HG02938 (cell line): ENCODE results near the gene ATP11A.

Experiments used
- ATAC-seq: cut with Tn5 transposase; IDR thresholded peaks from one replicate; pipeline ENCODE4 v1.9.1; 2021; ENCODE audit warnings: mild to moderate bottlenecking, moderate library complexity; ENCODE audit not compliant: unreplicated experiment

Gene ATP11A

DNA sequence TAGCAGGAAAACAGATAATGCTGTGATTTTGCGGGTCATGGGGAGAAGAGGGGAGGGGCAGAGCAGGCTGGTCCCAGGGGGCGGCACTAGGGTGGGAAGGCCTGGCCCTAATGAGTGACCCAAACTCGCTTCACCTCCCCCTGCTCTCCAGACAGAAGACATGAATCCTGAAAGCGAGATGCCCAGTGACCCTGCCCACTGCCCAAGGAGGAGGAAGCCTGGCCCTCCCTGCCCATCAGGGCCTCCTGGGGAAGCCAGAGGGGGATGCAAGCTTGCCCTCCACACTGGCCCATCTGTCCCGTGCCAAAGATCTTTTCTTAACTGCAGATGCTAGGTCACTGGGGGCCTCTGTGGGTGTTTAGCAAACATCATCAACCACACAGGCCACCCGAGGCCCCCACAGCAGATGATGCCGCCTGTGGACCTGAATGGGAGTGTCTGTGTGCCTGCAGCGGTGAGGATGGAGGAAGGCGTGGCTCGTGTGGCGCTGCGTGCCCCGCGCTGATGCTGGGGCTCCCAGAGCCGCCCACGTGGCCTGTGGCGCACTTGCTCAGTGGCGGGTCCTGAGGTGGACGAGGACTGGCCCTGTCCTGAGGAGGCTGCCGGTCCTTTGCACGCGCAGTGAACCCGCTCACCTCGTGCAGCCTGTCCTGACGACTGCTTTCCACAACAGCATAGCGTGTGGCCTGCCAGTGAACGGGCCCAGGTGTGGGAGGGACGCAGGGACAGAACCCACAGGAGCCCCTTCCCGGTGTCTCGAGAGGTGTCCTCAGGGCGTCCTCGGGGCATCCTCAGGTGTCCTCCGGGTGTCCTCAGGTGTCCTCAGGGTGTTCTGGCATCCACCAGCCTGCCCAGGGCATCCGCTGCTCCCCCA is 198.6 kb downstream of the ATP11A start:
- no peak for ATAC-seq

DNA sequence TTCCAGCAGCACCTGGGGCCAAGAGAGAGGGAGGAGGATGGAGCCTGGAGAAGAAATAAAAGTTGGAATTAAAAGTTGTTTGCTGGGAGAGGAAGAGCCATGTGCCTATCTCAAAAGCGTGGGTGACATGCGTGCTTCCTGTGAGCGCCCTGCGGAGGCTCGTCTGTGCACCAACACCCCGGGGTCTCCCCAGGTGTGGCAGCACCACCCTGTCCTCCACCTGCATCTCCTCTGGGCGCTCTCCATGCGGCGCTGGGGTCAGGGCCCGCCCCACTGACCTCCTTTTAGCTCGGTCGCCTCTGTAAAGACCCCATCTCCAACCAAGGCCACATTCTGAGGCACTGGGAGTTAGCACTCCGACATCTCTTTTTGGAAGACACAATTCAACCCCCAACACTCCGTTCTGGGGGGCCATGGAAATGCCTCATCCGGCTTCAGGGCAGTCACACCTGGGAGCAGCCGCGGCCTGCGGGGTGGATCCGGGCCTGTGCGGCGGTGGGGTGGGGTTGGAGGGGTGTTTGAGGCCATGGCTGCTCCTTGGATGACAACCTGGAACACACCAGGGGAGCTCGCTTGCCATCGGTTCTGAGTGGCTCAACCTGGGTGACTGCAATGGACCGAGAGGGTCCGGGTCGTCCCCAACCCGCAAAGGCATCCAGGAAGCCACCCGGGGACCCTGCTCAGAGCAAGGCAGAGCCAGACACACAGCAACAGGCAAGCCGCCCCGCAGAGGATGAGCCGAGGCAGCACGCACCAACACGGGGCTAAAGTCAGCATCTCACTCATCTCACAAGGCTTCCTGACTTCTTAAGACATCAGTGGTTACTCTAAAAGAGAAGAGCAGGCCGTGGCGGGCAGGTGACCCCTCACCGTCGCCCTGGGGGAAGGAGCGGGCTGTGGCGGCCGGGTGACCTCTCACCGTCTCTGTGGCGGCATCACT is 199.8 kb downstream of the ATP11A start:
- ATAC-seq, result no peak

DNA sequence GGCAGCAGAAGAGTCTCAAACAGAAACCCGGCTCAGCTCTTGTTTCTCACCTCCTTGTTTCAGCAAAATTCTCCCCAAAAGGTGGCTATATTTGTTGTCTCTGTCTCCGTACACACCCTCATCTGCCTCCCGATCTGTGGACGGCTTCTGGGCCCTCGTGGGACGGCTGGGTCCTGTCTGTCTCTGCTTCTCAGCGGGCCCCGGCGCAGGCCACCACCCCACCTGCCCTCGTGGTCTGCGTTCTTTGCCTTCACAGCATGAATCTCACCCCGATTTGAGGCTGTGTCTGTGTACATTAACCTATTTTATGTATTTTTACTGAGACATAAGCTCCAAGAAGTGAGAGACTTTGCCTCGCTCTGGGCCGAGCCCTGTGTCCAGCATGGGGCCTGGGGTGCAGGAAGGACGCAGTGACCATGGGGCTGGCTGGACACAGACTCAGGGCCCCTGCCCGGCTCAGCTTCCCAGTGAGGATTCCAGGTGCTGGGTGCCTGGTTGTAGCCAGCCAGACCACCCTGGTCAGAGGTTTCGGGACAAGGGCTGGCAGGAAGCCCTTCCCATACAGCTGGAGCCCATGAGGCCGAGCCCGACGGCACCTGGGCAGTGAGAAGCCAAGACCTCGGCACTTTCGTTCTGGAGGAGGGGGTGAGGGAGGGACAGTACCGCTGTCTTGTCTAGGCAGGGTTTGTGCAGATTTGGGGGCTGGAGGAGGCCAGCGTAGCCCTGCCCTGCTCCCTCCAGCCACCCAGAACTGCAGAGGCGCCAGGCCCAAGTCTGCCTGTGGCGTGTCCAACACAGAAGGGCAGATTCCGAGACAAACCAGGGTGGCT is 200.7 kb downstream of the ATP11A start:
- no peak for ATAC-seq

DNA sequence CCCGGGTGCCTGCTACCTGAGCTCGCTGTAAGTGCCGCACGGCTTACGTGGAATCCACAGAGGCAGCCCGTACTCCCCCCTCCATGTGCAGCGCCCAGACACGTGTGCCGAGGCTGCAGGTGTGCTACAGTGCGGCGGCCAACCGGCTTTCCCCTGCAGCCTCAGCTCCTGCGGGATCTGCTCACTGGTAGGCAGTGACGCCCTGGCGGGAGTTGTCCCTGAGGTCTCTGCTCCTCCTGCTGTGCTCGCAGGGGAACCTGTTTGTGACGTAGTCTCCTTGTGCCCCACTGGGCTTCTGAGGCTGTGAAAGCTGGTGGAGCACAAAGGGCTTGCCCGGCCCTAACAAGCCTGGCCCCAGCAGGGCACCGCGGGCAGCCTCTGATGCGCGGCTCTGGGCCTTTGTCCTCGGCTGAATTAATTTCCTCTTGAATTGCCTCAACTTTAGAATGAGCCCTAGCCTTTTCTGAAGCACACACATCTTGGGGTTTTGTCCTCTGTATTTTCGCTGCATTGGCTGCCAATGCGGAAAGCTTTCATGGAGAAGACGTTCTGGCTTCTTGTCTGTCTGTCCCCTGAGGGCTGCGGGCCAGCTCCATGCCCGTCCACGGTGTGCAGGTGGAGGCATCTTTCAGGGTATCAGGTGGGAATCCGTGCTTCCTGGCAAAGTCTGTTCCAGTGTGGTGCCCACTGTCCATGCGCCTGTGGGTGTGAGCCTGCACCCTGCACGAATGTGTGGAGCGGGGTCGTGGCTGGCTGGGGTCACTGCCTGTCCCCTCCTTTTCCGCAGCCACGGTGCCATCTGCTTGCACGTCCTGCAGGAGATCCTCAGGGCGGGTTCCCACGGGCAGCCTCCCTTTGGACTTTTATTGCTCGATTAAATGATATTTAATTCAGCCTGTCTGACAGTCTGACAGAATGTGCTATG is 201.9 kb downstream of the ATP11A start:
- no peak for ATAC-seq

DNA sequence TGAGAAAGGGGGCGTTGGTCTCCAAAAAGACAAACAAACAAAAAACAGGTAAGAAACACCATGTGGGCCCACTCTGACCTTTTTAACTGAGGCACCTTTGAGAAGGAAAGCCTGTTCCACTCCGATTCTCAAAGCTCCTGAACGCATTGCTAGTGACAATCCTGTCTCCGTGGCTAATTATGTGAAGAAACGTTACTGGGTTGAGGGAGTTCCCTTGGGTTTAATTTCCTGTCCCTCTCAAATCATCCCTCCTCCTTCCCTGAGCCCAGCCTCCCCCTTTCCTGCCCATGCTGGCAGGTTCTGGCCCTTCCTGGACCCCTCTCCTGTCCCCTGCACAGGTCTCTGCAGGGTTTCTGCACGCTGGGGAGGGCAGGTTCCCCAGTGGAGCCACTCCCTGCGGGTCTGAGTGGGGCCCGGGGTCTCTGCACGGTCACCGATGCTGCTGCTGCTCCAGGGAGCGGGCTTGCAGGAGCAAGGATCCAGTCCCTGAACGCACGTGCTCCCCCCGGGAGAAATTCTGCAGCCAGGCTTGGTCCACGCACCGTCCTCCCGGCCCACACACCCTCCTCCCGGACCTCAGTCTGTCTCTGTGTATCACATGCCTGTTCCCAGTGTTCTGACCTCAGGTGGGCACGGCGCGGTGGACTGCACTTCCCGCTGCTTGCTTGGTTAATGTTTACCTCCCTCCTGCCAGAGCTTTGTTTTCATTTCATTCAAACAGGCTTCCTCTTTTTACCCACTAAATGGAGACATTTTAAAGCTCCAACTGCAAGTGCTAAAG is 202.8 kb downstream of the ATP11A start:
- no peak for ATAC-seq

DNA sequence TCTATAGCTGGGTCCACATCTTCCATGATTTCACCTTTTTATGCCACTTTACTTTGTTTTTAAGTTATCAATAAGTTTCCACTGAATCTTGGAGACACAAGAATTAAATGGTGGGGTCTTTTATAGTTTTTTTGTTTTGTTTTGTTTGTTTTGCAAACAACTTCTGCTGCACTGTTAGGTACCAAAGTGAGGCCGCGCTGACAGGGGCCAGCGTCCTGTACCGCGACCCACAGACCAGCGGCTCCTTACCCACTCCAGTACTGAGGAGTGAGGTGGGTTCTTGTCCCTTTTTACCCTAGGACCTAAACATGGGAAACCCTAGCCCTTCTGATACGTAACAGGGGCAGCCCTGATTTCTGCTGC is 203.3 kb downstream of the ATP11A start:
- no peak for ATAC-seq

DNA sequence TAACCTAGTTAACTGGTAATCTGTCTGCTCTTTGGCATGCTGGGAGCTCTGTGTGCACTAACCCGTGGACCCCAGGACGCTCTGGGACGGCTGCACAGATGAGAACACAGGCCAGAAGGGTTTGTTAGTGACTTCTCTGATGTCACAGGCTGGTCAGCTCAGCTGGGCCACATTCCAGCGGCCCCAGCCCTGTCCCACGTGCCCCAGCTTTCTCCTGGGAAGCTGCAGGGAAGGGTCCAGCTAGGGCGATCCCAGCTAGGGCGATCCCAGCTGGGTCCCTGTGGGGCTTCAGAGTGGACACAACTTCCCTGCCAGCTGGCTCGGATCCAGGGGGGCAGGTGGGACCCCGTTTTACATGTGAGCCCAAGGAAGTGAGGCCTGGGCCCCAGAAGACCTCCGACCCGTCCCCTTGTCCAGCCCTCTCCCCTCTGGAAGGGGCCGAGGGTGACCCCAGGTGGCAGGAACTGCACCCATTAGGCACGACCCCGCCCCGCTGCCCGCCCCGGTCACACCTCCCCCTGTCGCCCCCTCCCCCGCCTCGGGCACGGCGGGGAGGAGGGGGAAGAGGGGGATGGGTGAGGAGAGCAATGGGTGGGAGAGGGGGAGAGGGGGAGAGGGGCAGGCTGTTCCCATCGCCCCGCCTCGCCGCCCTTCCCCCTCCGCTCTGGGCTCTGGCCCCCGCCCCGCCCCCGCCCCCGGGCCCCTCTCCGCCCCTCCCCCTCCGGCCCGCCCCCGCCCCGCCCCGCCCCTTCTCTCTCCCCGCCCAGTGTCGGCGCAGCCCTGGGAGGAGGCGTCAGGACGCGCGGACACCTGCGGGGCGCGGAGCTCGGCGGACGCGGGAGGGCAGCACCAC is 204.0 kb downstream of the ATP11A start:
- ATAC-seq, result no peak

DNA sequence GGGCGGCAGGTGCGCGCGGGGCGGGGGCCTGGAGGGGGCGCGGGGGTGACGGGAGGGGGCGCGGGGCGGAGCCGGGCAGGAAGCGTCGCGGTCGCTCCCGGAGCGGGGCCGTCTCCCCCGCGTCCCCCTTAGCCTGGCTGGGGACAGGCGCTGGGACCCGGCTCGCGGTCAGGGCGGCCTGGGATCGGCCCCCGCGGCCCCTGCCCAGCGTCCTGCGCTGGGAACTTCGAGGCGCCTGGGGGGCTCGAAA is 204.5 kb downstream of the ATP11A start:
- no peak for ATAC-seq

DNA sequence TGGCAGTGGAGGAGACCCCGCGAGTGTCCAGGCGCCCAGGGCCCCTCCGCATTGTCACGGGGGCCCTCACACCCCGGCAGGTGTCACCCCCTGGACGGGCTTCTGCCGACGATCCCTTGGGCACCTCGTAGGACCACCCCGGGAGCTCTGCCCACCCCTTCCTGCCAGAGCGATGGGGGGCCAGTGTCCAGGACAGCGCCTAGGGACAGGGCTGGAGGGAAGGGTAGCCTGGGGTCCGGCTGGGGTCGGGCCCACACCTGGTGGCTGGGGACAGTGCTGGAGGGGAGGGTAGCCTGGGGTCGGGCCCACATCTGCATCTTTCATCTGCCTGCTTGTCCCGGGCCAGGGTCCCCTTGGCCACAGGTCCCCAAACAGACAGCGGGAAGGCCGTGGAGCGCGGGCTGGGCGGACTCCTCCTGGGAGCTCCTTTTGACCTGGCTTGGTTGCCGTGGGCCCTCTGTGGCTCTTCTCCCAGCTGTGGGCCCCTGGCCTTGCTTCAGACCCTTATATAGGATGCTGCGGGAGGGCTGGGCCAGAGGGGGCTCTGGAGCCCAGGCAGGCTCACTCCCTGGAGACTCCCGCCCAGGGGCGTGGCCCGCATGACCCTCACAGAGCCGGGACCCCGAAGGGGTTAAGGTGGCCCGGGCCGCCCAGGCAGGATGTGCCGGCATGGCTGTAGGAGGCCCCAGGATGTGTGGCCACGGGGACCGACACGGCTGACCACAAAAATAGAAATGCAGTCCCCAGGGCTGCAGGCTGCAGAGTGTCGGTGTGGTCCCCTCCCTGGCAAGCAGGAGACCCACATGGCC is 205.0 kb downstream of the ATP11A start:
- ATAC-seq, result no peak

DNA sequence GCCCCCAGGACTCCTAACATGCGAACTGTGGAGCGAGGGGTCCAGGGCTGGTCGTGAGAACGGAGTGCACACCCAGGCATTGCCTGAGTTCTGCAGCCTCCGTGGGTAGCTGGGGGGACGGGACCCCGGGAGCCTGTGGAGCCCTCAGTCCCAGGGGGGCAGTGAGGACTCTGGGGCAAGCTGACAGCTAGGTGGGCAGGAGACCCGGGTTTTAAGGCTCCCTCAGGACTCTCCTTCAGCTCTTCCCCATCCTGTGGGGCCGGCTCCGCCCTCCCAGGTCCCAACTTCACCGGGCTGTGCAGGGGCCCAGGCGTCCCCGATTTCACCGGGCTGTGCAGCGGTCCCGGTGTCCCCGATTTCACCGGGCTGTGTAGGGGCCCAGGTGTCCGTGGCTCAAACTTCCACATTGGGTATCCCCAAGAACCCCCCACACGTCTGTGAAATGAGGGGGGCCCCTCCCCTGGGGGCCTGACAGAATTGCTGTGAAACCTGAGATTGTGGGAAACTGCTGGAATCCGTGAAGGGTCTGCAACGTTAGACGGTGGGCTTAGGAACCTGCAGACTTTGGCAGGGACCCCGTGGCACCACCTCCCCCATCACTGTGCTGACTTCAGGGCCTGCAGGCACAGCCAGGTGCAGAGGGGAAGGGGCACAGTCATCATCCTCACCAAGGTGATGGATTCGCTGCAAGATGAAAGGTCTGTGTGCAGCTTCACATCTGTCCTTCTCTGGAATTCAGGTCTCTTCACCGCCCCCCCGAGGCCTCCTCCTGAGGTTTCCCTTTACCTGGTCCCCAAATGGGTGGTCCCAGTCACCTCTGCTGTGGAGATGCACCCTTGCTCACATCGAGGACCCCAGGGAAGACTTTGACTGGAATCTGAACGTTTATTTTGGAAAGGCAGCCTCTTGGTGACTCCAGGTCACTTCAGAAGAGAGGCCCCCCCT is 206.0 kb downstream of the ATP11A start:
- ATAC-seq, result no peak

DNA sequence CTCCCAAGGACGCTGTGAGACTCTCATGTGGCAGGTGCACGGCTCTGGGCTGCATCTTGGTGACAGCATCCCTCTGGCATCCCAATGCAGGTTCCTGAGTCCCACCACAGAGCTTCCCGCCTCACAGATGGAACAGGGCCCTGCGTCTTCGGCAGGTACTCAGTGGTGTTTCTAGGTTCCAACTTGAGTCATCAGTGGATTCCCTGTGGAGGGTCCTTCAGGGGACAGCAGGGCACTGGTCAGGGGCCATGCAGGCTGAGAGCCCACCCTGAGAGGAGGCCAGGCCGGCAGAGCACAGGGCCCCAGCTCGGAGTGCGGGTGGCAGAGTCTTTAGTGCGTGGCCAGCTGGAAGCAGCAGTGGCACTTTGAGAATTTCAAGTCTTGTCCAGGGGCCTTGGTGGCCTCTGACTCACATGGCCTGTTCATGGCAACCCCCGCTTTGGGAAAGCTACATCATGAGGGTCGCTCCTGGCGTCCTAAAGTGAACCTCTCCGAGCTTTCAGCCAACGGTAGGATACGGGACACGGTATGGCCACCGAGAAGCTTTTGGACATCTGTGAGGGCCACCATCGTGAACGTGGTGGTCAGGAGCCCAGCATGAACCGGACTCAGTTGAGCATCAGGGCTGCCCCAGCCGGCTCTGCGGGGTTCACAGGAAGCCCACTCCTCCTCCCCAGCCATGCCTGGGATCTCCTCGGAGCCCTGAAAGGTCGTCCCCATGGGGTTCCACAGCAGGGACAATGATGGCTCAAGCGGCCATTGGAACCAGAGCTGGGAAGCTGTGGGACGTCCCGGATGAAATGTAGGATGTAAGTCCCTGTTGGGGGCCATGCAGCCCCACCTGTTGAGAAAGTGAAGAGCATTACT is 207.1 kb downstream of the ATP11A start:
- ATAC-seq, result no peak

DNA sequence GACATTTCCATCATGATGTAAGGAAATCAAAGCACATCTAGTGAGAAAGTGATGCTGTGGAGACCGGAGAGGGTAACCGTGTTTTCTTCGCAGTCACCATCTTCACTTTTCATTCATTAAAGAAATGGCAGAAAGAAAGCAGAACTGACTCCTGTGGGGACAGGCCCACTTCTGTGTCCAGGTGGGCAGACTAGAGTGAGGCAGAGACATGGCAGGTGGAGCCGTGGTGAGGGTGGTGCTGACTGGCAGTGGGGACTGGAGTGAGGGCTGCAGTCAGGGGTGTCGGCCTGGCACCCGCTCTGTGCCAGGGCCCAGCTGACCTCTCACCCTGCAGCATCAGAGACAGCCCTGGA is 207.7 kb downstream of the ATP11A start:
- ATAC-seq, result no peak

DNA sequence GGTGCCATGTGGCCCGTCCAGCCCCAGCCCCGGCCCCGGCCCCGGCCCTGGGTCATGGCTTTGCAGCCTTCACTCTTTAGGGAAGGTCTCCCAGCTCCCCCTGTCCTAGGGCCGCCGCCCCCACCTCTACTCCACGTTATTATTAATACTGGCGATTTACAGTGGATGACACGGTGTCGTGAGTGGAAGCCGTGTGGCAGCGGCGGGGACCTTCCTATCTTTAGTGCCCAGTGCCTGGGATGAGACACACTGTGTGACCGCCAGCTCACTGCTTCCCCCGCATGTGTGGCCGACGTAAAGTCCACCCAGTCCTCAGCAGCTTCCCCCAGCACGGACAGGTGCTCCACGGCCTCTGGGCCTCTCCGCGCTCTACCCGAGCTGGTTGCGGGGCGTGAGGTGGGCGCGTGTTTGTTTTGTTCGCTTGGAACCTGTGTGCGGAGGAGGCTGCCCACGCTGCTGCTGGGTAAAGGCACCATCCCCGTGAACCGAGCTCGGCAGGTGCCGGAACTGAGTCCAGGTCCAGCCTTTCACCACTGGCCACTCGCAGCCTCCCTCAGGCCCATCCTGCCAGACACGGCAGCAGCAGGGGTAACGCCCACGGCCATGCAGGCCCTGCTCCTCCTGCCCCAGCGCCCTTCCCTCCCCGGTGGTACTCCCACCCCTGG is 208.2 kb downstream of the ATP11A start:
- no peak for ATAC-seq

DNA sequence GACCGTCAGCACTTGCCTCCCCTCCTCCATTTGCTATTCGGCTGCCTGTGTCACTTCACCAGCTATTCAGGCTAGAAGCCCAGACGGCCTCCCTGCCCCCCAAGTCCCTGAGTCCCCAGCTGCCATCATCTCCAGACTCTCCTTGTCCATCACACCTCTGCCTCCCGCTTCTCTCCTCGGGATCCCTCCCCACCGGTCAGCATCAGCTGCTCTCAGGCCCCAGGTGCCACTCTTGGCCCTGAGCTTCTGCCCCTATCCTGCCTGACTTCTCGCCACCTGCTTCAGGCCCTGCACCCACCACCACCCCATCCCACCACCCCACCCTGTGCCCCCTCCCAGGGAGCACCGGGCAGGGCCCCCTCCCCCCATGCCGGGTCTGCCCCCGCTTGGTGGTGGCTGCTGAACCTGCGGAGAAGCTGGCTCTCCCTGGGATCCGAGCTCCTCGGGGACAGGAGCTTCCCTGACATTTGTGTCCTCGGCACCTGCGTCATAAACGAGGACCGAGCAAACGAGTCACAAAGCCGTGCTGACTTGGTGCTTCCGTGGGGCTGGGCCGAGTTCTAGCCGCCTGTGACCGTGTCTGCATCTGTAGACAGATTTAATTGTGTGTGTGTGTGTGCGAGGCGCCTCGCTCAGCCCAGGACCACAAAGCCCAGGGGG is 208.9 kb downstream of the ATP11A start:
- ATAC-seq, result no peak
